H1 (cell line): ENCODE results near the gene EPHB1. TPM values are rescaled to one million over a fixed set of nuclear protein-coding genes. Genes with fewer than 3 reads are reported as not detected.

Experiments
- CTCF ChIA-PET: fragments of 300-600 bp; sonication (Branson Sonifier 250); formaldehyde crosslinking; loops from one replicate; lab custom pipeline; 2021; ENCODE audit not compliant: partially characterized antibody; lab: Charles Lee
- POLR2A ChIA-PET: fragments of 300-600 bp; sonication (Branson Sonifier 250); formaldehyde crosslinking; loops from one replicate; lab custom pipeline; 2021; ENCODE audit warnings: inconsistent platforms; ENCODE audit not compliant: partially characterized antibody; lab: Charles Lee
- DNase-seq, 2 experiments: peaks; one replicate each; pipeline versions ENCODE4 v3.0.0 to v3.0.0-alpha.2; 2010 to 2022; ENCODE audit warnings: low spot score in 2 of 2, low read depth in 1 of 2, mixed read lengths in 1 of 2
- FAIRE-seq: peaks from 2 replicates; lab custom pipeline; 2011; peaks lifted over from hg19 to GRCh38; lab: Jason Lieb, UNC
- H2AFZ ChIP-seq: 2 replicates; pipeline ENCODE4 v1.8.1; 2012; ENCODE audit warnings: low read length, inconsistent platforms
- H2AK5ac ChIP-seq: 2 replicates; pipeline ENCODE4 v1.6.1; 2013; ENCODE audit warnings: low read depth, low read length
- H2BK120ac ChIP-seq: replicated peaks from 2 replicates; pipeline ENCODE3; 2013; ENCODE audit warnings: low read depth, low read length, inconsistent platforms
- H2BK12ac ChIP-seq: 2 replicates; pipeline ENCODE4 v1.6.1; 2013; ENCODE audit warnings: low read depth, low read length
- H2BK15ac ChIP-seq: 2 replicates; pipeline ENCODE4 v1.6.1; 2013; ENCODE audit warnings: low read length
- H2BK20ac ChIP-seq: 2 replicates; pipeline ENCODE4 v1.6.1; 2013; ENCODE audit warnings: low read length
- H2BK5ac ChIP-seq: 2 replicates; pipeline ENCODE4 v1.6.1; 2013; ENCODE audit warnings: low read depth, low read length
- H3K14ac ChIP-seq: 2 replicates; pipeline ENCODE4 v1.6.1; 2013; ENCODE audit warnings: inconsistent platforms; ENCODE audit not compliant: insufficient read length
- H3K18ac ChIP-seq: 2 replicates; pipeline ENCODE4 v1.6.1; 2013; ENCODE audit warnings: low read length; ENCODE audit errors: extremely low read depth
- H3K23ac ChIP-seq: 2 replicates; pipeline ENCODE4 v1.6.1; 2013; ENCODE audit warnings: inconsistent platforms; ENCODE audit not compliant: insufficient read length
- H3K23me2 ChIP-seq: 2 replicates; pipeline ENCODE4 v1.6.1; 2013; ENCODE audit warnings: low read depth, low read length
- H3K27ac ChIP-seq: 2 replicates; pipeline ENCODE4 v1.6.1; 2011; ENCODE audit warnings: low read depth, low read length, inconsistent platforms
- H3K27me3 ChIP-seq, 4 experiments: replicated peaks in 1 of 4; 1 replicate in 1 of 4; 2 replicates in 3 of 4; pipeline versions ENCODE4 v1.6.1 to v1.8.1; 2011 to 2013; ENCODE audit warnings: low read length in 3 of 4, mild to moderate bottlenecking in 3 of 4, inconsistent platforms in 2 of 4, mixed read lengths in 2 of 4, moderate library complexity in 1 of 4; ENCODE audit not compliant: control insufficient read depth in 3 of 4, insufficient read depth in 3 of 4; ENCODE audit errors: extremely low read depth in 1 of 4
- H3K36me3 ChIP-seq, 4 experiments: 2 replicates each; pipeline versions ENCODE4 v1.6.1 to v1.8.1; 2011 to 2013; ENCODE audit warnings: mild to moderate bottlenecking in 4 of 4, low read length in 3 of 4, moderate library complexity in 2 of 4, control low read depth in 1 of 4, inconsistent platforms in 1 of 4; ENCODE audit not compliant: insufficient read depth in 4 of 4, control insufficient read depth in 2 of 4
- H3K4ac ChIP-seq: replicated peaks from 2 replicates; pipeline ENCODE3; 2013; ENCODE audit warnings: low read length, low read depth, mixed read lengths, inconsistent platforms; ENCODE audit not compliant: insufficient read length
- H3K4me1 ChIP-seq, 4 experiments: replicated peaks in 1 of 4; 1 replicate in 1 of 4; 2 replicates in 3 of 4; pipeline versions ENCODE4 v1.6.1 to v1.8.1; 2011 to 2013; ENCODE audit warnings: low read length in 3 of 4, inconsistent platforms in 2 of 4, mixed read lengths in 1 of 4; ENCODE audit not compliant: insufficient read depth in 4 of 4, control insufficient read depth in 3 of 4
- H3K4me2 ChIP-seq, 2 experiments: 2 replicates each; pipeline versions ENCODE4 v1.6.1 to v1.8.1; 2011 to 2013; ENCODE audit warnings: low read depth in 2 of 2, low read length in 2 of 2, control low read depth in 1 of 2, inconsistent platforms in 1 of 2, mild to moderate bottlenecking in 1 of 2; ENCODE audit not compliant: insufficient read depth in 1 of 2
- H3K4me3 ChIP-seq, 4 experiments: fragments of 200-600, 300-600 bp in 1 of 4; sonication (generic), shearing (Covaris generic), sonication (Bioruptor Twin) in 1 of 4; 2 replicates each; pipeline versions ENCODE4 v1.5.1 to v1.8.1; 2011 to 2016; ENCODE audit warnings: low read length in 4 of 4, low read depth in 3 of 4, control low read depth in 2 of 4, inconsistent platforms in 2 of 4, mild to moderate bottlenecking in 2 of 4, mixed read lengths in 1 of 4, moderate library complexity in 1 of 4; ENCODE audit not compliant: insufficient read depth in 2 of 4; ENCODE audit errors: extremely low read depth in 1 of 4
- H3K56ac ChIP-seq: replicated peaks from 2 replicates; pipeline ENCODE3; 2013; ENCODE audit warnings: low read depth, mild to moderate bottlenecking, mixed read lengths, low read length, inconsistent platforms; ENCODE audit not compliant: insufficient read length
- H3K79me1 ChIP-seq: 2 replicates; pipeline ENCODE4 v1.6.1; 2013; ENCODE audit warnings: low read depth, low read length, control low read depth
- H3K79me2 ChIP-seq, 2 experiments: 2 replicates each; pipeline versions ENCODE4 v1.6.1 to v1.8.1; 2012 to 2013; ENCODE audit warnings: low read length in 2 of 2, mild to moderate bottlenecking in 2 of 2, inconsistent platforms in 1 of 2; ENCODE audit not compliant: insufficient read depth in 2 of 2, control insufficient read depth in 1 of 2
- H3K9ac ChIP-seq, 4 experiments: replicated peaks in 1 of 4; 1 replicate in 1 of 4; 2 replicates in 3 of 4; pipeline versions ENCODE4 v1.6.1 to v1.8.1; 2011 to 2013; ENCODE audit warnings: low read depth in 3 of 4, low read length in 3 of 4, control low read depth in 2 of 4, mild to moderate bottlenecking in 2 of 4, moderate library complexity in 2 of 4, inconsistent platforms in 1 of 4; ENCODE audit errors: extremely low read depth in 1 of 4
- H3K9me3 ChIP-seq, 2 experiments: 2 replicates each; pipeline versions ENCODE4 v1.6.1 to v1.8.1; 2012 to 2013; ENCODE audit warnings: mild to moderate bottlenecking in 2 of 2, moderate library complexity in 2 of 2, control low read depth in 1 of 2, inconsistent platforms in 1 of 2, low read depth in 1 of 2, low read length in 1 of 2, mixed read lengths in 1 of 2; ENCODE audit not compliant: insufficient read depth in 2 of 2
- H4K20me1 ChIP-seq, 2 experiments: replicated peaks in 1 of 2; 2 replicates each; pipeline versions ENCODE3 to v1.8.1; 2011 to 2013; ENCODE audit warnings: inconsistent platforms in 2 of 2, low read length in 2 of 2, mild to moderate bottlenecking in 1 of 2; ENCODE audit not compliant: insufficient read depth in 2 of 2, control insufficient read depth in 1 of 2
- H4K5ac ChIP-seq: 2 replicates; pipeline ENCODE4 v1.6.1; 2013; ENCODE audit warnings: low read length, low read depth, mixed read lengths, inconsistent platforms; ENCODE audit not compliant: insufficient read length
- H4K8ac ChIP-seq: 2 replicates; pipeline ENCODE4 v1.8.0; 2013; ENCODE audit warnings: mild to moderate bottlenecking, moderate library complexity, low read length, inconsistent platforms; ENCODE audit not compliant: insufficient read depth; ENCODE audit errors: extremely low read depth
- H4K91ac ChIP-seq: replicated peaks from 2 replicates; pipeline ENCODE3; 2013; ENCODE audit warnings: low read length, mixed read lengths, inconsistent platforms; ENCODE audit not compliant: insufficient read length
- ASH2L ChIP-seq: fragments of 200-600, 300-600 bp; sonication (generic); IDR thresholded peaks from one replicate; pipeline ENCODE4 v1.7.1; 2017; ENCODE audit warnings: low read length
- CBX5 ChIP-seq: fragments of 300-800, 300-1000 bp; sonication (generic); IDR thresholded peaks from 2 replicates; pipeline ENCODE4 v1.7.1; 2016; ENCODE audit warnings: antibody characterized with exemption, low read length, low read depth
- CBX8 ChIP-seq: fragments of 300-800, 300-1000 bp; sonication (generic); IDR thresholded peaks from 2 replicates; pipeline ENCODE4 v1.7.1; 2016; ENCODE audit warnings: low read depth, low read length, borderline replicate concordance
- CREB1 ChIP-seq: IDR thresholded peaks from 2 replicates; pipeline ENCODE4 v1.6.1; 2012; ENCODE audit warnings: inconsistent platforms
- NRF1 ChIP-seq: IDR thresholded peaks from 2 replicates; pipeline ENCODE4 v1.6.1; 2011; ENCODE audit warnings: mild to moderate bottlenecking, low read depth, low read length, improper control_type of control experiment
- POLR2A ChIP-seq, 2 experiments: IDR thresholded peaks; 1 replicate in 1 of 2; 2 replicates in 1 of 2; pipeline ENCODE4 v1.6.1; 2011; ENCODE audit warnings: low read depth in 2 of 2, low read length in 2 of 2, mild to moderate bottlenecking in 2 of 2; ENCODE audit errors: control extremely low read depth in 1 of 2
- SAP30 ChIP-seq: fragments of 300-600 bp; sonication (generic); IDR thresholded peaks from 2 replicates; pipeline ENCODE4 v1.7.1; 2012; ENCODE audit warnings: low read length, moderate library complexity, mild to moderate bottlenecking, inconsistent platforms; ENCODE audit not compliant: insufficient read depth, insufficient replicate concordance
- SP4 ChIP-seq: IDR thresholded peaks from 2 replicates; pipeline ENCODE4 v1.6.1; 2012; ENCODE audit warnings: low read length, inconsistent platforms
- SUZ12 ChIP-seq: fragments of 200-600 bp; sonication (generic); IDR thresholded peaks from 2 replicates; pipeline ENCODE4 v1.6.1; 2012; ENCODE audit warnings: mild to moderate bottlenecking, inconsistent platforms, low read length, moderate library complexity, mixed read lengths
- TBP ChIP-seq: IDR thresholded peaks from 2 replicates; pipeline ENCODE4 v1.6.1; 2011; ENCODE audit warnings: low read depth, low read length, improper control_type of control experiment
- YY1 ChIP-seq: IDR thresholded peaks from 2 replicates; pipeline ENCODE4 v1.6.1; 2011; ENCODE audit warnings: low read depth, mild to moderate bottlenecking, low read length
- WGBS, 2 experiments: shearing (Covaris generic) in 1 of 2; methylation state at CpG; one replicate each; pipeline versions ENCODE4 v1.1.6 to v1.1.7; 2013 to 2015; ENCODE audit warnings: low lambda C conversion rate in 2 of 2, mixed read lengths in 2 of 2, inconsistent platforms in 1 of 2, low coverage in 1 of 2, missing lambda C conversion rate in 1 of 2; ENCODE audit not compliant: insufficient replicate concordance in 2 of 2, insufficient coverage in 1 of 2, insufficient read length in 1 of 2; ENCODE audit errors: extremely low coverage in 1 of 2, missing lambda C conversion rate in 1 of 2; 5-methylcytosine and 5-hydroxymethylcytosine counted together
- polyA plus RNA-seq, 7 experiments: library from polyadenylated mRNA; depleted of rRNA in 3 of 7; stranded (reverse) in 5 of 7; unstranded in 2 of 7; fragments of >200 nt in 5 of 7; fragments of 200-250 nt in 2 of 7; gene quantifications; 1 replicate in 5 of 7; 2 replicates in 1 of 7; 4 replicates in 1 of 7; pipeline versions ENCODE4 v1.2.1 to v1.2.3, GENCODE V29; 2011 to 2013; ENCODE audit warnings: missing spikeins in 2 of 7, mixed read lengths in 2 of 7
- total RNA-seq: library from RNA; stranded (reverse); fragmentation: NEBNext Ultra II Directional; extraction: Animal tissue kit (Norgen Biotek cat#: 25700); gene quantifications from 2 replicates; pipeline ENCODE4 v1.2.1, GENCODE V29; 2021
- TF ChIP-seq, protein P1 (sequence below): IDR thresholded peaks from 2 replicates; pipeline ENCODE4 v1.6.1; 2012; ENCODE audit warnings: low read length, inconsistent platforms

Gene EPHB1
- total and polyA plus RNA-seq, 2 of the 8 experiments (the other 6 are each of a cell fraction or from before 2014, with no cell fraction given): 3.5 to 5.9 TPM

DNA sequence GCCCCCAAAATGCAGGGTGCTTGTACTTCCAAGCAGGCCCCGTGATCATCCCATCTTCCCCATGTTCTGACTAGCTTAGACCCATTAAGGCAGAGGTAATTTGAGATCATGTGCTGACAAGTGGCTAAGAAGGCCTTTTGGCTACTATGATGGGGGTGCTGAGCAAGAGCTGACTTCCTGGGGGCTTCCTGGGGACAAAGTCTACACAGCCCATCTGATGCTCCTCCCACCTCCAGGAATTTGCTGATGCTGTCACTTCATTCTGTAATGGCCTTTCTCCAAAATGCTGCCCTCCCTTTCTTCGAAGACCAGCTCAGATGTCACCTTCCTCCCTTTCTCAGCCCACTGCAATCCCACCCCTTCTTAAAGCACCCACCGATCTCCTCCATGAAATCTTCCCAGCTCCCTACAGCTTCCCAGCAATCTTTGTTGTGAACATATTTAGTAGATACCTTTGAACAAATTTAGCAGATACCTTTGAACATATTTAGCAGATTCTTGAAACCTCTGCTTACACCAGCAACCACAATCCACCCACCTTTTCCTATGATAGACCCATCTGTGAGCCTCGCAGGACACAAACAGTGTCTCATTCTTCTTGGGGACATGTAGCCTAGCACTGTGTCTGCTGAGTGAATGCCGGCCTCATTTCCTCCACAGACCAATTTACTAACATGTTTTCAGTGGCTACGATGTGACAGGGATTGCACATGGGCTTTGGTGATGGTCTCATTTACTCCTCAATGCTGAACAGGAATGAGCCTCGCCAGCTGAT is 223.3 kb downstream of the EPHB1 start:
- Histone ChIP-seq H2AK5ac (no peak overlapping the region), H4K20me1 (no peaks in the 10 kb centered on the region), H3K27me3 (no peaks in the 10 kb centered on the region), H2BK20ac (no peak overlapping the region), H3K23ac (no peak overlapping the region), H3K79me1 (no peaks in the 10 kb centered on the region), H3K4me1 (peaks cover 0 to 9% (median 0%) of the 10 kb centered on the region in 4 experiments; a peak in 2 of 7 replicates), H4K91ac (no peak overlapping the region), H4K8ac (no peak overlapping the region), H3K4ac (no peak overlapping the region), H3K56ac (no peak overlapping the region), H3K9ac (no peak overlapping the region), H4K5ac (no peak overlapping the region), H2AFZ (no peak overlapping the region), H3K27ac (no peak overlapping the region), H2BK5ac (no peak overlapping the region), H3K4me2 (no peak overlapping the region), H3K23me2 (no peaks in the 10 kb centered on the region), H3K14ac (no peak overlapping the region), H3K36me3 (no peaks in the 10 kb centered on the region), H3K4me3 (no peak overlapping the region), H3K9me3 (peaks cover 0 to 2% of the 10 kb centered on the region in 2 experiments; a peak in 1 of 4 replicates), H2BK15ac (no peak overlapping the region), H3K18ac (no peak overlapping the region), H2BK120ac (no peak overlapping the region), H3K79me2 (no peaks in the 10 kb centered on the region), H2BK12ac (no peak overlapping the region)
- 81% methylated on average over 7 of the region's 7 CpGs; no CpG with 5 or more reads in 1 of the 2 experiments for WGBS, 2 experiments
- FAIRE-seq (no peak), DNase-seq (no peak)
- CTCF ChIA-PET: interaction anchor here (1.1 kb wide), 1 partner anchor 417 kb away, joined by 4 read pairs; no protein-coding TSS in a partner anchor
- POLR2A ChIA-PET: interaction anchor here (1.1 kb wide), 1 partner anchor 26 kb away, joined by 4 read pairs; no protein-coding TSS in a partner anchor
- TF ChIP-seq NRF1: no peak
- no peak for TF ChIP-seq POLR2A (IDR thresholded peaks at IDR 0.05; ENCODE audit: control extremely low read depth in 1 of 2, low read depth in 2 of 2, low read length in 2 of 2)
- no peak for TF ChIP-seq TBP
- TF ChIP-seq SUZ12: no peak
- TF ChIP-seq, protein P1, sequence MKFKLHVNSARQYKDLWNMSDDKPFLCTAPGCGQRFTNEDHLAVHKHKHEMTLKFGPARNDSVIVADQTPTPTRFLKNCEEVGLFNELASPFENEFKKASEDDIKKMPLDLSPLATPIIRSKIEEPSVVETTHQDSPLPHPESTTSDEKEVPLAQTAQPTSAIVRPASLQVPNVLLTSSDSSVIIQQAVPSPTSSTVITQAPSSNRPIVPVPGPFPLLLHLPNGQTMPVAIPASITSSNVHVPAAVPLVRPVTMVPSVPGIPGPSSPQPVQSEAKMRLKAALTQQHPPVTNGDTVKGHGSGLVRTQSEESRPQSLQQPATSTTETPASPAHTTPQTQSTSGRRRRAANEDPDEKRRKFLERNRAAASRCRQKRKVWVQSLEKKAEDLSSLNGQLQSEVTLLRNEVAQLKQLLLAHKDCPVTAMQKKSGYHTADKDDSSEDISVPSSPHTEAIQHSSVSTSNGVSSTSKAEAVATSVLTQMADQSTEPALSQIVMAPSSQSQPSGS: no peak
- TF ChIP-seq CBX5: no peak
- TF ChIP-seq SAP30: no peak
- TF ChIP-seq YY1: no peak
- no peak for TF ChIP-seq ASH2L
- TF ChIP-seq CREB1: no peak
- TF ChIP-seq CBX8: no peak
- TF ChIP-seq SP4: no peak
